Transverse colon (tissue), 3 donors: ENCODE results near the gene COL6A2.

ENCODE experiments used
- CTCF ChIP-seq, 5 experiments: fragments of 200-600 bp in 3 of 5; fragments of 450-650 bp in 2 of 5; sonication (generic) in 3 of 5; IDR thresholded peaks; 1 replicate in 2 of 5; 2 replicates in 3 of 5; pipeline ENCODE4 v1.5.1; 2016 to 2017; ENCODE audit warnings: antibody characterized with exemption in 5 of 5, inconsistent platforms in 3 of 5, mild to moderate bottlenecking in 2 of 5, moderate library complexity in 1 of 5
- EP300 ChIP-seq: sonication (generic); formaldehyde crosslinking; IDR thresholded peaks from one replicate; pipeline ENCODE4 v1.6.1; 2017; ENCODE audit warnings: antibody characterized with exemption, low read depth

GRCh38 chr21:46092811-46093667 lies 4.9 kb upstream of the COL6A2 start:
- no peak for TF ChIP-seq CTCF (IDR thresholded peaks at IDR 0.05)
- no peak for TF ChIP-seq EP300
